Kasumi-1 (cell line): ENCODE data around the gene INSYN2B.

Source experiments
- DNase-seq, 2 experiments: peaks; one replicate each; lab custom pipeline; 2025; lab: John Stamatoyannopoulos, UW

INSYN2B gene

DNA sequence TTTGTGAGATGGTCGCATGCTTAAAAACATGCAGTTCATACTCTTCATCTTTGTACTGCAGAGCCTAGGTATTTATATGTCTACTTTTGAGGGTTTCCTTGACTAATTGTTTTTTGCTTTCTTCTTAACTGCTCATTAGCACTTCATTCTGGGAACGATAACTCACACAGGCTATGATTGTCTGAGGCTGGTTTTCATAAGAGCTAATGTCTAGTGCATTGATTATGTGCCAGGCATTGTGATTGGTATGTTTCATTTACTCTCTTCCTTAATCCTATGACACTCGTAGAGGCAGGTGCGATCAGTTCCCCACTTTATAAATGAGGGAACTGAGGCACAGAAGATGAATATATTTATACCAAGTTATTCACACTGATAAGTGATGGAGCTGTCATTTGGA lies 93.6 kb downstream of the INSYN2B start:
- no peak for DNase-seq

DNA sequence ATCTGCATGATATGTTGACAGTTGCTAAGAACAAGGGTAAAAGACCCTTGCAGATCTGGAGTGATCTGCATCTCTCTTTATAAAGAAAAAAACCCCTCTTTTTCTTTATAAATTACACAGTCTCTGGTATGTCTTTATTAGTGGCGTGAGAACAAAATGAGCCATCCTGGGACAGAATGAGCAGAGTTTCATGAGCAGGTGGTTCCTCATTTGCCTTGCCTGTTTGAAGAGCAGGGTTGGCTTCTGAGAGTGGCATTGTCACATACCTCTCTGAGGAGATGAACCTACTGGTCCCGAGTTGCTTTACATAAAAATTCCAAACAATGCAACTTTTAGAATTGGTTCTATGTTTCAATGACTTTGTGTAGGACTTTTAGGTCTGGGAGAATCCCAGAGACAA lies 94.3 kb downstream of the INSYN2B start:
- no peak for DNase-seq

DNA sequence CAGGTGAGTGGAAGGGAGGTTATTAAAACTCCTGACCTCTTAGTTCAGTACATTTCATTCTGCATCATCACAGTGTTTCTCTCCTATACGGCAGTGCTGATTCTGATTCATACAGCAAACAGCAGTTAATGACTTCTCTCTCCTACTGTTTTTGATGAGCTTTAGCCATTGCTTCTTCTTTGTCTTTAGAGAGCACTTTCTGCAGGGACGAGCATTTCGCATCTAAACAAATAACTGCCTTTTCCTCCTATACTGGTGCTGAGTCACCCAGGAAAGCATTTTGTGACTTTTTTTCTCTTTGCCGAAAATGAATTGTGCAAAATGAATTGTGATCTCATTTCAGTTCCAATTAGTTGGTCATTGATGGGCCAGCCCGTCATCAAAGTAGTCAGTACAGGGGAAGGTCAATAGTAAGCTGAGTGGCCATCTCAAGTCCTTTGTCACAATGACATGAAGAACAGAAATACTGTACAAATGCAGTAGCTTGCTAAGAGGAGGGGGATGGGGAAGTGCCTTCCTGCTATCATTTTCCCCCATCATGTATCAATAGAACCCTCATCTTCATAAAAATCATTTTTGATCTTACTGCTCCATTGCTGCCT lies 98.5 kb downstream of the INSYN2B start:
- DNase-seq = no peak

DNA sequence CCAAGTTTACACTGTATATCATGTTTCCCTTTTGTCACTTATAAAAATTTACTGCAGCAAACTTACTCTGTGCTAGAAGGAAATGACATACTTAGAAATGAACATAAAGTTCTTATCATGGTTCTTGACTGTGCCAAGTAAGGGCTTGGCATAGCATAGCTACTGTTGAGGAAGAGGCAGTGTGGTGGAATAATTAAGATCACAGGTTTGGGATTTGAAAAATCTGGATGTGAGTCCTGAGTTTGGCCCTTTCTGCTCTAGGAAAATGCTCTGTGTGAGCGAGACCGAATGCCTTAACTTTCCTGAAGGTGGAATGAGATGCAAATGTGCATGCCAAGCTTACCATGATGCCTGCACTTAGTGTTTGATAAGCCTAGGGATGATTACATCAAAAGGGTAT lies 99.5 kb downstream of the INSYN2B start:
- DNase-seq = no peak

DNA sequence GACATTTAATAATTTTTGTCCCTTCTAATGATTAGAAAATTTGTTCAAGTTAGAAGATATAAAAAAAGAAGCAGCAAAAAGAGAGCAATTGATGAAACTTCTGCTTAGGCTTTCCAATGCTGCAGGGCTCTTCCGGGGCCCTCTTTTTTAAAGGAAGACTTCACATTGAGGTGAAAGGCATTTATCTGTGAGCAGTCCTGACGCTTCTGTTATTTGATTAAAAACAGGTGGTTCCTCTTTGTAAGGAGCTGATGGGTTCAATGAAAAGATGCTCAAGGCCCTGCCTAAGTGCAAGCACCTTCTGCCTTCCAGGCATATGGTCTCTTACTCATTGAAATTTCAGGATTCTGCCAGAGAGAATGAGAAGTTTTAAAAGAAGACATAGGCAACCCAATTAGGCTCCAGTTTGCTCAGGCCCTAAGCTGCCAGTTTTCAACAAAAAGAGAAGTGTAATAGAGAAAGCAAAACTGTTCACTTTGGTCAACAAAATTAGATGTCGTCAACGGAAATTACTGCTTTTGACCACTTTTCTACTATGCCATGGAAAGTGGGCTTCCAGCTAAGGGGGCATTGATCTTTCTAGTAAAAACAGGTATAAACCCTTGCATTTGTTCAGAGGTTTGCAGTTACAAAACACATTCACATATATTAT lies 100.2 kb downstream of the INSYN2B start:
- no peak for DNase-seq

DNA sequence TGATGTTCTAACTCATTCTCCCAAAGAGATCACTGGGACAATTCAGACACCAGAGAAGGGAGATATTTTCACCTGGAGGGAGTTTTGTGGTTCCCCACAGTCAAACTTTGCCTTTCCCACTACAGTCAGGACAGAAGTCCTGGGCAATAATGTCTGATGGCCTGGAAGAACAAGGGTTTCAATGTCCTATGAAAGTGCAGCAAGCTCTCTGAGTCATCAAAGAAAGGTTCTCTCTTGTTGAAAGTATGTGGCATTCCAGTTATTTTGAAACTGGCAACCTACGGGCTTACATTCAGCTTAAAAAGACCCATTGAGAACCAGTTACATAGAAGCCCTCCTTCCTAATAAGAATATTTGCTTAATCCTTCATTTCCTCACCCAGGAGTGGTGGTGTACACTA lies 103.9 kb downstream of the INSYN2B start:
- DNase-seq = no peak

DNA sequence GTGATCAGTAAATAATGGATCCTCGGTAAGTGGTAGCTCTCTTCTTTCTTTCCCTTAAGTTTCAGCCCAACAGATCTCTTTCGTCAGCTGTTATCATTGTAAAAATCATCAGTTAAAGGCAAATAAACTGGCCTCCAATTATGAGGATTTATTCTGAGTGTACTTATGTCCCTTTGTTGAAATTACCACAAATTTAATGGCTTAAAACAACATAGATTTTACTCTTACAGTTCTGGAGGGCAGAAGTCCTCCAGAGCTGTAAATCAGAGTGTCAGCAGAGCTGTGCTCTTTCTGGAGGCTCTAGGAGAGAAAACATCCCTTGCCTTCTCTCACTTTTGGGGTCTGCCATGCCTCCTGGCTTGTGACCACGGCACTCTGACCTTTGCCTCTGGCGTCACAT lies 104.6 kb downstream of the INSYN2B start:
- no peak for DNase-seq

DNA sequence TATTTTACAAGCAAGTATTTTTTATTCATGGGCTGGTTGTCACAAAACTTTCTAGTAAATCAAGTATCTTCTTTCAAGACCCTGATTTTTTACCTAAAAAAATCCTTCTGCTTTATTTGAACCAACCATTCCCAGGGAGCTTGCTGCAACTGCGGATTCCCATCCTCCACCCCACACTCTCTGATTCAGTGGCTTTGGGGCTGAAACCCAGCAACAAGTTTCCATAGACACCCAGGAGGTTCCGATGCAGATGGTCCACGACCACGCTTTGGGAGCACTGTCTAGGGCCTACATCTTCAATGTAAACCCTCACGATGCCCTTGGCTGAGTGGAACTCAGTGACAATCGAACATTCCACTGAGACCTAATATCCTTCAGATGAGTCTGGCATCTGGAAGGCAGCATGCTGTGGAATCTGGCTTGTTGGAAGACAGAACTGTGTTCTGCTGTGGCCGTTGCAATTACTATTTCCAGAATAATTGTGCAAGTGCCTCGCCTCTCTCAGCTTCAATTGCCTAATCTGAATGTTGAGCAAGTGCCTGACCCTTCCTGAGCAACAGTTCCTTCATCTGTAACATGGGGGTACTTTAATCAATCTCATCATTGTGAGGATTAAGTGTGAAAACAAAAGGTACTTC lies 105.1 kb downstream of the INSYN2B start:
- DNase-seq = no peak

DNA sequence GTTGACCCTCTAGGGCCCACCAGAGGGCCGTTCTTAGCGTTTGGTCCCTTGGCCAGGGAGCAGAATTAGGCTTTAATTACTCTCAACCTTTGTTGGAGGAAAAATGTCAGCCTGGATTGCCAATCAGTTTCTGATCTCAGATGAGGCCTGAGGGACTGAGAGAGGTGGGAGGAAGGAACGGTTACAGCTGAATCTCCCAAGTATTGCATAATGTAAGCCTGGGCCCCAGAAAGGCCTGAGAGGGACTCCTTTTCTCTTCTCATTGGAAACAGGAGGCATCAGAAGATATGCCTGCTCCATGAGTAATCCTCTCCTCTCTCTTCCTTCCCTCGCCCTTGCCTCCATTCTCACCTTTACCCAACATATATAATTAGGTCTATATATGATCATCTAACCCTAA lies 105.7 kb downstream of the INSYN2B start:
- no peak for DNase-seq

DNA sequence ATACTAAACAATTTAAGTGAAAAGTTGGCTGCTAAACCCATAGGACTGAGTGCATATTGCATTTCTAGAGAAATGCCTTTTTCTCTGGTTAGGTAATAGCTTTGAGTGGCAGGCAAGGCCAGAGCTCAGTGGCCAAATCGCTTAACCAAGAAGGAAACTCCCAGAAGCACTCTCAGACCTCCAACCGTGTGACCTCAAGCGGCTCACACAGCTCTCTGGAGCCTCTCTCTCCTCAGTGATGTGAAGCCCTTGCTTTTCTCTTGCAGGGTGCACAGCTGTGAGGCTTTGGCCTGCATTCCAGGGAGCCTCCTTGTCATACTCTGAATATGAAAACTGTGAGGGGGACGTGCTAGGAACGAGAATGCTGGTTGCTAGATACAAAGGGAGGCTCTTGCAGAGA lies 106.7 kb downstream of the INSYN2B start:
- no peak for DNase-seq

DNA sequence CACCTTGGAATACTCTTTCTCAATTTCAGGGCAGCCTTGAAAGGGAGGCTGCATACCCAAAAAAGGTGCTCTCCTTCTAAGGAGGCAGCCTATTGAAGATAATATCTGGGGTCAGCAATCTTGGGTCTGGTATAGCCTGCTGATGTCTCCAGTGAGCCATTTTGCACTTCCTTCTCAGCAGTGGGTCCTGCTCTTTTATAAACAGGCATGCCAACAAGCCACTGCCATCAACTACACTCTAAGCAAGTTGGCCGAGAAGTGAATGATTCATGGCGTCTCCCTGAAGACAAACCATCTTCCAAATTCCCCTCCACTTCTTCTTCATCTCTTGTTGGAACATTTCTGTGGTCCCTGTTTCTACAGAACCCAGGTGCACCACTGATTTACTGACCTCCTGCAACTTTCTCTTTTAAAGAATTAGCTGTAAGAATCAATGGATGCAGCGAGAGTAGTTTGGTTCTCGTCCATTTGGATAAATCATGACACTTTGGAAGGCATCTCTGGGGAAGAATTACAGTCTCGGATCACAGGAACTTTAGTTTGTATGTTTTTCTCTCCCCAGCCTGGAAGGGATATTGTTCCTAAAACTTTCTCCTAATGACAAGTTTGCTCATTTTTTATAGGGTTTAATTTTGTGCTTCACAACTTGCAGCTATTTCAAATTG lies 108.3 kb downstream of the INSYN2B start:
- DNase-seq = no peak

DNA sequence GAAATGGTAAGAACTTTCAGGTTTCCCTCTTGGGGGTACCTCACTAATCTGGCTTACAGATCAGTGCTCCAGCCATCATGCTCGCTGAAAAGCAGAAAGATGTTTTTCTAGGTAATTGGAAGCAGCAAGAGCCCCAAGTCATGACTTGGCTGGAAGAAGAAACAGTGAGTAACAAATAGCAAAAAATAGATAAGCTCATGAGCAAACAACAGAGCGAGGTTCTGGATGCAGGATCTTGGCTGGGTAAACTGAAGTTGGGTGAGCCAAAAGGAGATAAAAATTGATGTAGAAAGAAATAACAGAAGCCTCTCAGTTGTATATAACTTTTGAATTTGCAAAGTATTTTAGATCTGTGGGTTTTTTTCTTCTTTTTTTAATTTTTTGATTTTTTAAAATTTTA lies 110.1 kb downstream of the INSYN2B start:
- DNase-seq = no peak

DNA sequence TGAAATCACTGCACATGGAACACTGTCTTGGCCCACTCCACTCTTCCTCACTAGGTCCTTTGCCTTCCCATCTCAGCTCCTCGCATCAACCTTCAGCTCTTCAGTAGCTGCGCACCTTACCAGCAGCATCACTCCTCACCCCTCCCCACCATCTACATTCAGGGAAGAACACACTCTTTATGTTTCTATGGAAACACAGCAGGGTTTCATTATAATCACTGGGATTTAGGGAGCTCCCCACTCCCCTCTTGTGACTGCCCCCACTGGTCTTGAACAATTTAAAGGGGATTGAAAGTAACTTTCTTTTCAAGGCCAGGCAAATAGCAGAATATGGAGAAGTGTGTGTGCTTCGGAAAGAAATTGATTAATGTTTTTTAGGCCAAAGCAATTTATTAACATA lies 111.2 kb downstream of the INSYN2B start:
- DNase-seq = no peak

DNA sequence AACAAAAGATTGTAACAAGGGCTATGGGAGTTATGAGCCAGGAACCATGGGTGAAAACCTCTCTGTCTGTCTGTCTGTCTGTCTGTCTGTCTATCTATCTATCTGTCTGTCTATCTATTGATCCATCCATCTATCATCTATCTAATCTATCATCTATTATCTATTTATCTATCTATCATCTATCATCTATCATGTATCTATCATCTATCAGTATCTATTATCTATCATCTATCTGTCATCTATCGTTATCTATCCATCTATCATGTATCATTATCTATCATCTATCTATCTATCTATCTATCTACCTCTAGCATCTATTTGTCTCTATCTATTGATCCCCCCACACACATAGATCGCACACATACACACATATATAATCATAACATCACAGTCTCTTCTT lies 112.9 kb downstream of the INSYN2B start:
- DNase-seq = no peak

DNA sequence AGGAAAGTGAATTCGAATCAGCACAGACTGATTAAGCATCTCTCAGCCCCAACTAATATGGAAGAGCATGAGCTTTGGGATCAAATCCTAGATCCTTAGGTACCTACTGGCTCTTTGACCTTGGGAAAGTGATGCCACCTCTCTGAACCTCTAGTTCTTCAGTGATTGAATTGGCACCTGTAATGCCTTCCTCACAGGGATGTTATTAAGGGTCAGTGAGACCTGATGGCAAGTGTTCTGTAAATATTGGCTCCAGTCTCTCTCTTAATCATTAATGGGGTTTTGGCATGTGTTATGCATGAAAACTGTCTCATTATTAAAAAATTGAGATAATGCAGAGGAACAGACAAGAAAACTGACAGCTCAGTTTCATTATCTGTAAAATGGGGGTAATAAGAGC lies 115.8 kb downstream of the INSYN2B start:
- no peak for DNase-seq

DNA sequence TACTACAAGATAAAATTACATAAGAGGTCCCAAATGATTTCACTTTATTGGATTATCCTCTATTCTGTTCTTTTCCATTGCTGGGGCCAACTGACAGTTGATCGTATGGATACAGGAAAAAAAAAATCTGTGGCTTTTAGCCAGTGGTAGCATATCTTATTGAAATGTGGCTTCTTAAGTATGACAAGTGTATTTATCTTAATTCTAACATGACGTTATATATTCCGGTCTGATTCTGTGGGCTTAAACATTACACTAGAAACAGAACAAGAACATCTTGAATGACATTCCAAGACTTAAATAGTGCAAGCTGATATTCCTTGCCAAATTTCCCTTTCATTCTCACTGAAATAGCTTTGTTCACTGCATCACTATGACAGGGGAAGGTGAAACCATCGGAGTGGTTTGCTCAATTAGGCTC lies 117.9 kb downstream of the INSYN2B start:
- DNase-seq = no peak

DNA sequence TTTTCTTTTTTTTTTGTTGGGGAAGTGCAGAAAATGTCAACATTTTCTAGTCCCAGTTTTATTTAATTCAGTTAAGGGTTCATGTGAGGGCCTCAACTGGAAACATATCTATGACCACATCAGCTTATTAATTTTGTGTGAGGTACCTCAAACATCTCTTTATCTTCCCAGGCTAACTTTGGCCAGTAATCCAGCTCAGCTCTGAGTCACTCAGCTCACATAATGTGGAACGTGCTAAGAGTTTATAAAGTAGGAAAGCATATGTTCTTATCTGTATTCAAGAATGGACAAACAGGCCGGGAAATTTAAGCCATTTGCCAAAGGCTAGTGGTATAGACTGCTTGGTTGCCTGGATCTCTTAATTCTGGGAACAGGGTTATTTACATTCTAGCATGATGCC lies 118.4 kb downstream of the INSYN2B start:
- DNase-seq = no peak

DNA sequence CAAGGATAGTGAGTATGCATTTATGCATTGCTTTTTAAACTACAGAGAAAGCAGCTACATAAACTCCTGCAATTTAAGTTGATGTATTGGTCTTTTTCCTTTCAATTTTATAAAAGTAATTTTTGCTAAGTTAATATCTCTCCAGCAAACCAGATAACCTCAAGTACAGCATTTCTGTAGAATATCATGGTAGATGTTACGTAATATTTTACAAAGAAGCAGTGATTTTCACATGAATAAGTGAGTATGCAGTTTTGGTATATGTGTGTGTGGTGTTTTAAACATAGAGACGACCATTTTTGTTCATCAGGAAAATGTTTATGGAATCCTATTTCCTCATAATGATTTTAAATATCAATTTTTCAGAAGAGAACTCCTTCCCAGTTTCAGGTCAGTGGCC lies 118.9 kb downstream of the INSYN2B start:
- DNase-seq = no peak

DNA sequence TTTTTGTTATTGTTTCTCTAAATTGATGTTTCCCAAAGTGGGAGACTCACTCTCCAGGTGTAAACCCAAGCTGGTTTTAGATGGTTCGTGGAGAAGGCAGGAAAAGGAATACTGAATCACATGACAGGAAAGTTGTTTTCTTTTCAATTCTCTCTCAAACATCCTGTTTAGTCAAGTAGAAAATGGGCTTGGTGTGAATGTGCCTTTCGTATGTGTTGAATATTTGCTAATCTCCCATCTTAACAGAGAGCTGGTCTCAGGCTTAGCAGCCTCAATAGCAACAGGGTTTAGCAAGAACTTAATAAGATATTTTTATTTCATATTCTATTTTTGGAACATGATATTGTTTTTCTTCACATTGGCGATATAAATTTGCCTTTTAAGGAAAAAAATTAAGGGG lies 119.7 kb downstream of the INSYN2B start:
- DNase-seq = no peak

DNA sequence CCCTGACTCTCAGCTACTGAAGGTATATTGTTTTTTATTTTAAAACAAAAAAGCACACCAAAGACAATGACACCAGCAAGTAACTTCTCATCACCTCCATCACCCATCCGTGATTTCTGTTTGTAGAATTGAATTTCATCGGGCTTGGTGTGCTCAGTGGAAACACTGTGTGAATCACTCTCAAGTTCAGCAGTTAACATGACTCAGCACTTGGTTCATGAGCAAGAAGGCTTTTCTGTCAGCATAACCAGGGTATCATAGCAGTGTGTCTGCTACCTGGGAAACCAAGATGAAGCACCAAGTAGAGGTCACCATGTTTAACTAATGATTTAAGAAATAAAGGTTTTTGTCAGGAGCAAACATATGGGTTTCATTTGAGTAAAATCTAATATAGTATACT lies 123.7 kb downstream of the INSYN2B start:
- no peak for DNase-seq

DNA sequence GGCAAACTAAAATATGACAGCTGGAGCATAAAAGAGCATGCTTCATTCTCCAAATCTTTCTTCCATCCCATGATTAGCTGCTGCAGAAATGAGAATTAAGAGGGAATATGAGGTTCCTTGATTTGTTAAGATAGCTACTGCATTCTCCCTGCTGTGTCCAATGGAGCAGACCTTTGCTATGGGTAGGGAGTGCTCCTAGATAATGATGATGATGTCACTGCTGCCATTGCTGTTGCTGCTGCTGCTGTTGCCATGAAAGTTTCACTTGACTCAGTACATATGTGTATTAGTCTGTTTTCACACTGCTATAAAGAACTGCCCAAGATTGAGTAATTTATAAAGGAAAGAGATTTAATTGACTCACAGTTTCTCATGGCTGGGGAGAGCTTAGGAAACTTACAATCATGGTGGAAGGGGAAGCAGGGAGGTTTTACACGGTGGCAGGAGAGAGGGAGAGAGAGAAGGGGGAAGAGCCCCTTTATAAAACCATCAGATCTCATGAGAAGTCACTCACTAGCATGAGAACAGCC lies 128.9 kb downstream of the INSYN2B start:
- no peak for DNase-seq

DNA sequence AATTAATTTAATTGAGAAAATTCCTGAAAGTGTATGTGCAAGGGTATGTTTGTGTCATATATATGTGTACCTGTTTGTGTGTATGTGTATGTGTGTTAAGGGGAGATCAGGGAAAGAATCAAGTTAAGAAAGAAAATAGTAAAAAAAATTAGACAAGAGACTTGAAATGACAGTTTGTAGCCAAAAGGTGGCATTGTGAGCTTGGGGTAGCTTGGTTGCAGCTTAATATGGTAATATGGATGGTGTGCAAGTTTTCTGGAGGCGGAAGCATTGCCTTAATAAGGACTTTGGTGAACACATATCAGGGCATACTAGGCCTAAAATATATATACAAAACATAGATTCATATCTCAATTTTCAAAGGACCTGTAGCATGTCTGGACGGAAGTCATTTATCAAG lies 129.9 kb downstream of the INSYN2B start:
- DNase-seq = no peak

DNA sequence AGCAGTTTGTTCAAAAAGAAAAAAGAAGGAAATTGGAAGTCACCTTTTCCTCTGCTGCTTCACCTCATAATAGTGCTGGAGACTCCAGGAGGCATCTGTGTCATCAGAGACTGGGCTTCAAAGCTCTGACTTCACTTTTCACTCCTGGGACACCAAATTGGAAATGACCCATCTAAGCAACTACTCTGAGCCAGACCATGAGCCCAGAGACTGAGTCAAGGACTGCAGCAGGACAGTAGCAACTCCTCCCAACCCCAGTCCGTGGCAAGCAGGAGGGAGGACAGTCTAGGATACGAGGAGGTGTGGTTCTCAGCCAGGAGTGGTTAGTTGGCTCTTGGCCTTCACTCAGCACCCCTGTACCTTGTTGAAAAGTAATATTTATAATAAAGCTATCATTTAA lies 131.5 kb downstream of the INSYN2B start:
- no peak for DNase-seq
